ENCODE data around the gene CENPO.

GRCh38 chr2:24797644-24798043, 4.4 kb downstream of the CENPO start:
- TF ChIP-seq CTCF (IDR thresholded peaks at IDR 0.05; ENCODE audit: poor library complexity) (no peak), EZH2 (IDR thresholded peaks at IDR 0.05; ENCODE audit: borderline replicate concordance) (no peak), EZH2phosphoT487 (IDR thresholded peaks at IDR 0.05; ENCODE audit: low read depth, severe bottlenecking, unreplicated experiment) (no peak)
